T1000 (cell line): ENCODE results near the gene SLC26A9.
A peak's percentile ranks its signal among the peaks of the same experiment; 100 is the strongest.

ENCODE experiments used
- DNase-seq: peaks from one replicate; lab custom pipeline; 2025; ENCODE audit warnings: mixed read lengths; lab: John Stamatoyannopoulos, UW

Gene SLC26A9

DNA sequence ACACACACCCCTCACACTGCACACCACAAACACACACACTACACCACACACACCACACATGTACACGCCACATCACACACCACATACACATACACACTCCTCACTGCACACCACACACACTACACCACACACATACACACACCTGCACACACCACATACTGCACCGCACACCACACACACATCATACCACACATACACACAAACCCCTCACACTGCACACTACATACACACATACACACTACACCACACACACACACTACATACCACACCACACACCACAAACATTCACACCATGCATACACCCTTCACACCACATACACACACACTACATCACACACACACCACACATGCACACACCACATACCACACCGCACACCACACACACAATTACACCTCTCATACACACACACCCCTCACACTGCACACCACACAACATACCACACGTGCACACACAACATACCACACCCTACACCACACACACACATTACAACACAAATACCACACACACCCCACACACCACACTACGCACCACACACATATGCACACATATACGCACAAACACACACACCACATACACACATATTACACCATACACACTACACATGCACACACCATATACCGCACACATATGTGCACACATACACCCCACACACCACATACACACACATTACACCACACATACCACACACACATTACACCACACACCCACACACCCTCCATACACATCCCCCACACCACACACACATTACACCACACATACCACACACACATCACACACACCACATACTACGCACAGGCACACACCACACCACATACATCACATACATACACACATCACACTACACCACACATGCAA is 30.3 kb upstream of the SLC26A9 start:
- DNase-seq: no peak

DNA sequence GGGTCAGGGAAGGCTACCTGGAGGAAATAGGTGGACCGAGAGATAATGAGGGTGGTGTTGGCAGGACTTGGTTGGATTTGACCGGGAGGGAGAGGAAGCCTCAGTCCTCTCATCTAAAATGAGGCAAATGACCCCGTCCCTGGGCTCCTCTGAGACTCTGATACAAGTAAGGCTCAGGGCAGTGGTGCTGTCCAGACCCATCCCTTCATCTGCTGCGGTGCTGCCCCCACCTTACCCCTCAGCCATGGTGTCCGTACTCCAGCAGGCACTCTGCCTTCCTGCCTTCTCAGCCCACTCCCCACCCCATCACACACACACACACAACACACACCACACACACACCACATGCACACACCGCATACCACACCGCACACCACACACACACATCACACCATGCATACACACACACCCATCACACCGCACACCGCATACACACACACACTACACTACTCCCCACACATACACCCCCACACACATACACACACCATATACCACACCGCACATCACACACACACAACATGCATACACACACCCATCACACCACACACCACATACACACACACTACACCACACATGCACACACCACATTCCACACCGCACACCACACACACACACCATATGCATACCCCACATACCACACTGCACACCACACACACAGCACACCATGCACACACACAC is 29.4 kb upstream of the SLC26A9 start:
- no peak for DNase-seq

GRCh38 chr1:205972081-205972480 is 28.8 kb upstream of the SLC26A9 start:
- no peak for DNase-seq

DNA sequence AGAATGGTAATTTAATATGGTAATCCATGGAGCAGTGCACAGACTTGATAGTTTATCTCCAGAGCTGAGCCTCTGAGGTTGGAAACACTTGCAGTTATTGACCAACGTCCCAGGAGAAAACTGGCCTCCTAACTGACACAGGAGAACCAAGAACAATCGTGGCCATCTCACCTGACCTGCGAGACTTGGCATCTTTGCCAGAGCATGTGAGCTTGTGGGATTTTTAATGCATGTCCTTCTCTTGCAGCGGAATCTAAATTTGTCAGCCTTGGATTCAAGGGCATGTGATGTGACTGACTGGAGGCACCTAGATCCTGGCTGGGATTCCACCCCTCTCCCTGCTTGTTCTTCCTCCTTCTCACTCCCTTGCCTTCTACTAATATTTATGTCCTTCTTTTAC is 27.8 kb upstream of the SLC26A9 start:
- DNase-seq: no peak

GRCh38 chr1:205970486-205970885 is 27.2 kb upstream of the SLC26A9 start:
- no peak for DNase-seq

- DNase-seq: no peak
Measured at GRCh38 chr1:205969229-205969628, 26.0 kb upstream of the SLC26A9 start.

DNA sequence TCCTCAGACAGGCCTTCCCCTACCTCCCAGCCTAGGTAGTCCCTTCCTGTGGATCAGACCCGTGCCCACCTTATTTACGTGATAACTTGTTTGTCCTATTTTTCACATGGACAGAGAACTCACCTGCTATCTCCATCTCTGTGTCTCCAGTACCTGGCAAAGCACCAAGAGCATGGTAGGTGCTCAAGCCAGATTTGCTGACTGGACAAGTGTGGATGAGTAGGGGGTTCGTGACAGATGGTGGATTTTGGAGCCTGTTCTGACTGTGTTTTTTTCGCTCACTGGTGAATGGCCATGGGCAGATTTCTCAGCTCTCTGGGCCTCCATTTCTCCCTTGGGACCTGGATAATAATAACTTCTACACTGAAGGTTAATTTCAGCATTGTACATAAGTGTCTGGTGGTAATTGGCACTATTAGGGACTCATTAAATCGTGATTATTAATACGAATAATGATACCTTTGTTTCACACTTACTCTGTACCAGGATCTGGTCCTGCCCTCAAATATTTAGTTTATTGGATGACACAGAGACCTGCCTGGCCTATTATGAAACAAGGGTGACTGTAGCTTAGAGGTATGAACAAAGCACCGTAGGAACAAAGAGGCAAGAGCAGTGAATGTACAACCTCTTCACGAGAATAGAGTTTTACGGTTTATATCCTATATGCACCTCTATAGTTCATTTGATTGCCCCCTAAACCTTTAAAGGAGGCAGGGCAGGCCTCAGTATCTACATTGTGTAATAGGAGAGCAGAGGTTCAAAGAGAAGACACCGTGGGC is 24.5 kb upstream of the SLC26A9 start:
- DNase-seq: no peak

- no peak for DNase-seq
Measured at GRCh38 chr1:205965036-205965884, 22.0 kb upstream of the SLC26A9 start.

DNA sequence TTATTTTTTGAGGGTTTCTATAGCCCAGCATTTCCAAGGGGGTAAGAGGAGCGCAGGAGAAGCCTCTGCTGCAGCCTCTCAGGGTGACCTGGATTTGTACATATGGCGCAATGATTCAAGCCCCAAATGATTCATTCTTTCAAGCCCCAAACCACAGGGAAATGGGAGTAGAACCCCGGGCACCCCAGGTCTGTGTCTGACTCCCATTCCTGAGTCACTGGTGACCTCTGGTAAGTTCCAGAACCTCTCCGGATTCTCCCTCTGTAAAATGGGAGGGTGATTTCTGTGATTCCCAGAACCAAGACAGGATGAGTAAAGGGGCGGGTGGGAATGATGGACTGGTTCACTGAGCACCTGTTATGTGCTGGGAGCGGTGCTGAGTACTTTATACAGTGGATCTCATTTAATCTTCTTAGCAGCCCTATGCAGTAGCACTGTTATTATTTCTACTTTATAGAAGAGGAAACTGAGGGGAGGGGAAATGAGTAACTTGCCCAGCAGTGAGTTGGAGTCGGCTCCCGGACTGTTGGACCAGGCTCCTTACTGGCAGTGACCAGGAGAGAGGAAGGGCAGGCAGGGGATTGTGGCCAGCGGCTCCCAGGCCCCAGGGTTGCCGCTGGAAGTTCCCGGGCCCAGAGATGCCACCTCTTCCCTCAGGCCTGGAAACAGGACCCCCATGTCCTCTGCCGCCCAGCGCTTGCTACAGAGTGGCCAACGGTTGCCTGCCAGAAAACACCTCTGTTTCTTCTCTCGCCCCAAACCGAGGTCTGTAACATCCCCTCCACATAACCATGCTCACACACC is 20.3 kb upstream of the SLC26A9 start:
- DNase-seq: peak; percentile 62

- DNase-seq: no peak
Measured at GRCh38 chr1:205962821-205963221, 19.6 kb upstream of the SLC26A9 start.

DNA sequence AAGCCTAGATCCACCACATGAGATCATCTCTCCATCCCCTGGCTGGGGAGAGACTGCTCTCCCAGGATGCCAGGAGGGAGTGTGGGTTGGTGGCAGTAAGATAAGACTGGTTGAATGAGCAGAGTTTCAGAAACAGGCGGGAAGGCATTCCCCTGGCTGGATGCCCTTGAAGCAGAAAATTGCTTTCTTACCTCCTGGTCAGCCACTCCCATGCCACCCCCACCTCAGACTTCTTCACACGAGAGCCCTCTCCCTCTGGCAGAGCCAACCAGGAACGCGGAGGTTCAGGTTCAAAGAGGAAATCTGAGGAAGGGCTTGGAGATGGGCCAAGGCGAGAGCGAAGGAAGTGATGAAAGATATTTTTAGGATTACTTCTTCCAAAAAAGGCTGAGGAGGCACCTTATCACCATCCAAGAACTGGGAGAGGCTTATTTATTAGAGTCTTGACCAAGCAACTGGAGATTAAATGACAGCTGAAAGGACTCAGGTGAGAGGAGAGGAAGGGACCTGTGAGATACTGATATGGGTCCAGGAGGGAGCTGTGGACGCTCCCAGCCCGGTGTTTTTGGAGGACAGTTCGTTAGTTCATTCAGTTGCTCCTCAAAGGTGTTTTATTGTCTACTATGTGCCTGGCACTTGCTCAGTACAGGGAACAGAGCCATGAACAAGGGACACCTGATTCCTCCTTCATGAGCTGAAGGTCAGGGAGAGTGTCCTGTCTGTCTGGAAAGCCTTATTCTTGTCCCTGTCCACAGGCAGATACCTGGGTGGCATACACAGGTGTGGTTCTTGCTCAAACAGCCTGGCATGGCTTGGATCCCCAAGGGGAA is 18.9 kb upstream of the SLC26A9 start:
- DNase-seq: no peak

DNA sequence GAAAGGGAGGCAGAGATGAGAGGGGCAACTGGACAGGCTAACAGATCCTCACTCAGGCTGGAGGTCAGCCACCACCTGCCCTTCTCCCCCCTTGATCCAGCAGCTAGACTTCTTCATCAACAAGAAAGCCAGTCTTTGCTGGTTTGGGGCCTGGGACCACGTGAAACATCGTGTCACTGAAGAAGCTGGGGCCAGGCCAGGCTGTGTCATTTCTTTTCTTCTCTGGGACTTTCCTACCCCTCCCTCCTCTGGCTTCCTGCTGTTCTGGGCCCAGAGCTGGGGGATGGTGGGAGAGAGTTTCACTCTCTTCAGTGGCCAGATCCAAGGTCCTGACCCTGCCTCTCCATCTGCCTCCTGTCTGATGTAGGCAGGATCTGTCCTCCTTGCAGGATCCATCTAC is 18.1 kb upstream of the SLC26A9 start:
- DNase-seq: no peak

GRCh38 chr1:205959789-205960188 is 16.5 kb upstream of the SLC26A9 start:
- DNase-seq: no peak

- no peak for DNase-seq
Measured at GRCh38 chr1:205955499-205955898, 12.2 kb upstream of the SLC26A9 start.

GRCh38 chr1:205954819-205955404 is 11.7 kb upstream of the SLC26A9 start:
- DNase-seq: no peak

GRCh38 chr1:205951746-205952145 is 8.5 kb upstream of the SLC26A9 start:
- DNase-seq: no peak

GRCh38 chr1:205950826-205951549 is 7.7 kb upstream of the SLC26A9 start:
- DNase-seq: peak; percentile 23

- peak; percentile 31 for DNase-seq
Measured at GRCh38 chr1:205950280-205950679, 7.0 kb upstream of the SLC26A9 start.

- DNase-seq: no peak
Measured at GRCh38 chr1:205949753-205950152, 6.5 kb upstream of the SLC26A9 start.
